ENCODE results near the gene AHNAK2.

GRCh38 chr14:104895786-104896661 is 82.2 kb downstream of the AHNAK2 start:
- TF ChIP-seq GATA2 (IDR thresholded peaks at IDR 0.05; ENCODE audit: low read depth, low read length) = no peak
- no peak for TF ChIP-seq GATA3 (IDR thresholded peaks at IDR 0.05; ENCODE audit: low read depth, low read length)
